NCI-H1417 (cell line): ENCODE measurements around the gene ZNF879.

Source experiments
- DNase-seq, 3 experiments: peaks; one replicate each; lab custom pipeline; 2025; lab: John Stamatoyannopoulos, UW

The ZNF879 gene

DNA sequence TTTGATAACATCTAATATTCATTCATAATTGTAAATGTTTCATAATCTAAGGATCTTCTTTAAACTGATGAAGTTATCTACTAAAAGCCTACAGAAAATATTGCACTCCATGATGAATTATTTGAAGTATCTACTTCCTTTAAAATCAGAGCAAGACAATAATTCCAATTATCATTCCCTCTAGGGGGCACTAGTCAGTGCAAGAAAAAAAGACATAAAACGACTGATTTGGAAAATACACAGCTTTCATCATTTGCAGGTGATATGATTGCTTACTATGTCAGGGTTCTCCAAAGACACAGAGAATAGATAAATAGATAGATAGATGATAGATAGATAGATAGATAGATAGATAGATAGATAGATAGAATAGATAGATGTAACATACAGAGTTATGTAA, 14.9 kb upstream of the ZNF879 start:
- no peak for DNase-seq

- DNase-seq: no peak
These were observed 9.5 kb downstream of the ZNF879 start for GRCh38 chr5:179033004-179033580.

GRCh38 chr5:179044765-179045164, 21.2 kb downstream of the ZNF879 start:
- no peak for DNase-seq

DNA sequence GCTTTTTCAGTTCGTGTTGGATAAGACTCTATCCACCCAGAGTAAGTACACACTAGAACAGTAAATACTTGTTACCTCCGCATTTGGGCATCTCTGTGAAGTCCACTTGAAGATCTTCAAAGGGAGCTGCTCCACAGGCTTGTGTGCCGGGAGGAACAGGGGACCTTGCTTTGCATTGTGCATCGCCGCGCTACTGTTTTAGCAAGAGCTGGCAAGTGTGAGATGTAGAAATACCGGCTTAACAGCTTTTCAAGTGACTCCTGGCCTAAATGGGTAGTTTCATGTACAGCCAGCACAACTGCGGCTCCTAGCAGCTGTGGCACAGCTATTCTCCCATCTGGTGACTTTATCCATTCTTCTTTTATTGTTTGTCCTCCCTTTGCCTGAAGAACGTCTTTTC, 28.2 kb downstream of the ZNF879 start:
- peak in 1 of 3 experiments; percentile 34 for DNase-seq

DNA sequence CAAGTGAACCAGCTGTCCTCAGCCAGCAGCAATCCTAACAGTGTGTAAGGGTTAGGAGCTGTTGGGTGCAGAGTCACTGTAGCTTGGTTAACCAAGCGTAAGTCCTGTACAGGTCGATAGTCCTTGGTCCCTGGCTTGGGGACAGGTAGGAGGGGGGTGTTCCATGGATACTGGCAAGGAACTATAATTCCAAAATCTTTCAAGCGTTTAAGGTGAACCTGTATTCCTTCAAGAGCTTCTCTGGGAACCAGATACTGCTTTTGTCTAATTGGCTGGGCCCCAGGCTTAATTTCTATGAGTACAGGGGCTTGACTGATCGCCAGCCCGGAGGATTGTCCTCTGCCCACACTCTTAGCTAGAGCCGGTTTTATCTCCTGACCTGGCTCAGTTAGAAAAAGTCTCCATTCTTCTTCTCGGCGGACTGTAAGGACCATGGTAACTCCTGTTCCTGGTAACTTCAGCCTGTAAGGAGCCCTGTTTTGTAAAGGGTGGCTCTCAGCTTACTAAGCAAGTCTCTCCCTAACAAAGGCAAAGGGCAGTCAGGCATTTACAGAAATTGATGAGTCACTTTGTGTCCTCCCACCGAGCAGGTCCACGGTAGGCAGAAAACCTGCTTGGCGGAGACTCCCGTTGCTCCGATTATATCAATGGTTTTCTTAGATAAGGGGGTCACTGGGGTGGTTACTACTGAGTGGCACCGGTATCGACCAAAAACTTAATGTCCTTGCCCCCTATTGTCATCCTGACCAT, 30.6 kb downstream of the ZNF879 start:
- no peak for DNase-seq

GRCh38 chr5:179054876-179055275, 31.3 kb downstream of the ZNF879 start:
- DNase-seq: no peak

- no peak for DNase-seq
These were observed 31.8 kb downstream of the ZNF879 start for GRCh38 chr5:179055436-179055835.

- no peak for DNase-seq
These were observed 32.2 kb downstream of the ZNF879 start for GRCh38 chr5:179055841-179056240.

DNA sequence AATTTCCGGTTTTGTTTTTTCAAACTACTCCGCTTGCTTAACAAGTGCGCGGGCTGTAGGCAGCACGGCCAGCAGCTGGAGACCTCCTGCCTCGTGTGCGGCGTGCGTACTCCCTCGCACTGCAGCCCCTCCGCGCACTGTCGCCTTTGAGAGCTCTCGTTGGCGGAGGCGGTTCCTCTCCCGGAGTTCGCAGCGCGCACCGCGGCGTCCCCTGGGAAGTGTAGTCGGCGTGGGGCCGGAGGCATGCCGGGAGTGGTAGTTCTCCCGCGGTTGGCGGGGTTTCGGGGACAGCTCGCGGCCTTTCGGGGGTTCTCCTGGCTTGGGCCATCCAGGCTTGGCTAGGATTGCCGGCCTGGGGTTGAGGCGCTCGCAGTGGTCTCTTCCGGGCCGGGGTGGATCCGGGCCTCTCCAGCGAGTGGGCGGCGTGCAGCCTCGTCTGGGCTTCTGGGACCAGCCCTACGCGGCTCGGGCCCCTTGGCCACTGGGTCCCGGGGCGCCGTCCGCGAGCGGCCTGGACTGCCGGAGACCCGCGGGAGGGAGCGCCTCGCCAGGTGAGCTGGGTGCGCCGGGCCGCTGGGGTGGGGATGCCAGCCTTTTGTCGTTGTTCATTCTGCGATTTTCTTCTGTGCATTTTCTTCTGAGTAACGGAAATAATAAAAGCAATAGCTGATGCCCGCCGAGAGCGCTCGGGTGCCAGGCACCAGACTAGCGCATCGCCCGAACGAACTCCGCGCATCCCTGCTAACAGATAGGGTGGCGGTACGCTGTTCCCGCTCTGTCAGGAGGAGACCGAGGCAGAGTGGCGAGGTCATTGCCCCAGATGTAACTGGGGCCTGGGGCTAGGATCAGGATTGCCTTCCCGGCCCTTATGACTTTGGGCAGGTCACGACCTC, 36.8 kb downstream of the ZNF879 start, which contains the start of gene ZNF354C:
TSS of gene ZNF354C (plus strand) at position 258 of the 893 bp plus-strand sequence. CDS start 1,696 bp downstream, outside the sequence.
- DNase-seq: peak; percentile 36 to 79 (median 65)

DNA sequence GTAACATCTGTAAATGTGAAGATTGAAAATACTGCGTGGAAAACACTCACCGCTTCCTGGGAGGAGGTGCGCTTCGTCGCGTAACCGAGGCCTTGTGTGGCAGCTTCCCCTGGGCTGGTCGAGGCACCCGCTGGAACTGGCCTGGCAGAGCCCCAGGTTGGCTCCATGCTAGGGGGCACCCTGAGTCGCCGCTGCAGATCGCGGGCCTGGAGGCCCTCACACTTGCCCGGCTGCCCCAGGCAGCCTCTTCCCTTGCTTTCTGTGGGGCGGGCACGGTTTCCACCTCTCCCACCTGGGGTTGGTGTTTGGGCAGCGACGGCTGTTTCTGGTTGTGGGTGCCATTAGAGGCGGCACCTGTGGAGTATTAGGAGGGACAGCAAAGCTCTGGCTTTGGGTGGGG, 37.4 kb downstream of the ZNF879 start:
- no peak for DNase-seq

- no peak for DNase-seq
These were observed 42.1 kb downstream of the ZNF879 start for GRCh38 chr5:179065703-179066102.

DNA sequence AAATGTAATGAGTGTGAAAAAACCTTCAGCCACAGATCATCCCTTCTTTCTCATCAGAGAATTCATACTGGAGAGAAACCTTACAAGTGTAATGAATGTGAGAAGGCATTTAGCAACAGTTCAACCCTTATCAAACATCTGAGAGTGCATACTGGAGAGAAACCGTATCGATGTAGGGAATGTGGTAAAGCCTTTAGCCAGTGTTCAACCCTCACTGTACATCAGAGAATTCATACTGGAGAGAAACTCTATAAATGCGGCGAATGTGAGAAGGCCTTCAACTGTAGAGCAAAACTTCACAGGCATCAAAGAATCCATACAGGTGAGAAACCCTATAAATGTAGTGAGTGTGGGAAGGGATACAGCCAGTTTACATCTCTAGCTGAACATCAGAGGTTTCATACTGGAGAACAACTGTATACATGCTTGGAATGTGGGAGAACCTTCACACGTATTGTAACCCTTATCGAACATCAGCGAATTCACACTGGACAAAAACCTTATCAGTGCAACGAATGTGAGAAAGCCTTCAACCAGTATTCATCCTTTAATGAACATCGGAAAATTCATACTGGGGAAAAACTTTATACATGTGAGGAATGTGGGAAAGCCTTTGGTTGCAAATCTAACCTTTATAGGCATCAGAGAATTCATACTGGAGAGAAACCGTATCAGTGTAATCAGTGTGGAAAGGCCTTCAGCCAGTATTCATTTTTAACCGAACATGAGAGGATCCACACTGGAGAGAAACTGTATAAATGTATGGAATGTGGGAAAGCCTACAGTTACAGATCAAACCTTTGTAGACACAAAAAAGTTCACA, 55.8 kb downstream of the ZNF879 start:
- no peak for DNase-seq

GRCh38 chr5:179080724-179081123, 57.1 kb downstream of the ZNF879 start:
- DNase-seq: no peak
